ENCODE data around the gene TBC1D10B.
"Not testable (repeated sequence)": the region's sequence is repeated elsewhere in the genome, so short reads cannot be mapped to it uniquely, and the experiment has no call there.

TBC1D10B gene

GRCh38 chr16:30397056-30397455 lies 26.8 kb upstream of the TBC1D10B start:
- DNase-seq, result no peak

GRCh38 chr16:30396627-30397026 lies 26.3 kb upstream of the TBC1D10B start:
- DNase-seq, result not testable (repeated sequence)

- DNase-seq, result no peak
Observed at GRCh38 chr16:30395992-30396585, 25.8 kb upstream of the TBC1D10B start.

- peak; percentile 40 to 71 for DNase-seq
Observed at GRCh38 chr16:30395155-30395991, 25.1 kb upstream of the TBC1D10B start, which contains the start of gene ZNF48. Gene ZNF48, plus strand, starts transcription at chr16:30395420. Its CDS starts 375 bp downstream, at chr16:30395795.

GRCh38 chr16:30394592-30395154 lies 24.4 kb upstream of the TBC1D10B start:
- no peak for DNase-seq

GRCh38 chr16:30383521-30383920 lies 13.2 kb upstream of the TBC1D10B start:
- DNase-seq, result no peak

GRCh38 chr16:30382111-30382881 lies 12.0 kb upstream of the TBC1D10B start, which contains the start of gene SEPTIN1:
Gene SEPTIN1, minus strand, starts transcription at chr16:30382561. Its CDS starts 19 bp downstream, at chr16:30382542.
- DNase-seq, result peak; percentile 66 to 71

GRCh38 chr16:30381291-30382041 lies 11.2 kb upstream of the TBC1D10B start:
- peak in 1 of 2 experiments; percentile 33 for DNase-seq

GRCh38 chr16:30380803-30381208 lies 10.5 kb upstream of the TBC1D10B start:
- DNase-seq, result no peak

GRCh38 chr16:30380072-30380802 lies 9.9 kb upstream of the TBC1D10B start:
- no peak for DNase-seq

GRCh38 chr16:30379158-30379783 lies 9.0 kb upstream of the TBC1D10B start:
- no peak for DNase-seq

- peak; percentile 98 to 99 for DNase-seq
Observed at GRCh38 chr16:30378236-30379157, 8.2 kb upstream of the TBC1D10B start.

GRCh38 chr16:30377812-30378235 lies 7.5 kb upstream of the TBC1D10B start:
- peak; percentile 82 to 88 for DNase-seq

- DNase-seq, result no peak
Observed at GRCh38 chr16:30377050-30377811, 6.9 kb upstream of the TBC1D10B start.

- no peak for DNase-seq
Observed at GRCh38 chr16:30376461-30376902, 6.2 kb upstream of the TBC1D10B start.

GRCh38 chr16:30375864-30376263 lies 5.6 kb upstream of the TBC1D10B start:
- DNase-seq, result no peak

GRCh38 chr16:30374538-30374937 lies 4.2 kb upstream of the TBC1D10B start, which contains the start of gene MYL11:
Gene MYL11, plus strand, starts transcription at chr16:30374802. Its CDS starts 56 bp downstream, at chr16:30374858.
- no peak for DNase-seq

- DNase-seq, result no peak
Observed at GRCh38 chr16:30372725-30373124, 2.4 kb upstream of the TBC1D10B start.
